GM23338 (cell line): ENCODE measurements around the gene HCLS1. TPM values are rescaled to one million over a fixed set of nuclear protein-coding genes. Genes with fewer than 3 reads are reported as not detected.

Source experiments
- ATAC-seq: fragments of 200-7000 bp; cut with Tn5 transposase; 3 replicates; pipeline ENCODE4 v1.9.1; 2020
- DNase-seq: peaks from one replicate; pipeline ENCODE4 v3.0.0-alpha.2; 2015; ENCODE audit warnings: low spot score
- H2AFZ ChIP-seq: fragments of 200-600 bp; sonication (generic); 2 replicates; pipeline ENCODE4 v1.8.0; 2016; ENCODE audit warnings: antibody characterized with exemption, mild to moderate bottlenecking, moderate library complexity
- H3F3A ChIP-seq: fragments of 200-600 bp; sonication (generic); replicated peaks from 2 replicates; pipeline ENCODE4 v1.8.0; 2017; ENCODE audit warnings: antibody characterized with exemption, mixed run types, low read depth
- H3K27ac ChIP-seq: fragments of 200-600 bp; sonication (generic); 2 replicates; pipeline ENCODE4 v1.6.1; 2016; ENCODE audit warnings: low read depth
- H3K27me3 ChIP-seq: fragments of 200-600 bp; sonication (generic); 2 replicates; pipeline ENCODE4 v1.8.0; 2016; ENCODE audit warnings: mild to moderate bottlenecking, mixed run types, moderate library complexity; ENCODE audit not compliant: insufficient read depth
- H3K36me3 ChIP-seq: fragments of 200-600 bp; sonication (generic); 2 replicates; pipeline ENCODE4 v1.8.0; 2016; ENCODE audit warnings: mild to moderate bottlenecking; ENCODE audit not compliant: insufficient read depth
- H3K4me1 ChIP-seq: fragments of 200-600 bp; sonication (generic); 2 replicates; pipeline ENCODE4 v1.8.0; 2016; ENCODE audit warnings: mild to moderate bottlenecking, moderate library complexity; ENCODE audit not compliant: insufficient read depth
- H3K4me2 ChIP-seq: fragments of 200-600 bp; sonication (generic); 2 replicates; pipeline ENCODE4 v1.7.1; 2017; ENCODE audit warnings: mixed run types
- H3K4me3 ChIP-seq: fragments of 200-600 bp; sonication (generic); 2 replicates; pipeline ENCODE4 v1.6.1; 2016; ENCODE audit warnings: mixed run types
- H3K79me2 ChIP-seq: fragments of 200-600 bp; sonication (generic); replicated peaks from 2 replicates; pipeline ENCODE4 v1.8.0; 2017; ENCODE audit warnings: mild to moderate bottlenecking; ENCODE audit not compliant: insufficient read depth
- H3K9me2 ChIP-seq: fragments of 200-600 bp; sonication (generic); 2 replicates; pipeline ENCODE4 v1.8.0; 2017; ENCODE audit not compliant: insufficient read depth
- H4K20me1 ChIP-seq: fragments of 200-600 bp; sonication (generic); replicated peaks from 2 replicates; pipeline ENCODE4 v1.8.0; 2017; ENCODE audit warnings: mild to moderate bottlenecking; ENCODE audit not compliant: insufficient read depth
- H3K27ac Mint-ChIP-seq: 2 replicates; pipeline ENCODE4 v1.8.0; 2020; ENCODE audit warnings: inconsistent platforms, mild to moderate bottlenecking, moderate library complexity, mixed read lengths
- H3K27me3 Mint-ChIP-seq: 3 replicates; pipeline ENCODE4 v1.8.0; 2022; ENCODE audit warnings: low read depth, mild to moderate bottlenecking, moderate library complexity, mixed read lengths, inconsistent platforms; ENCODE audit not compliant: insufficient read depth, poor library complexity
- H3K36me3 Mint-ChIP-seq: 3 replicates; pipeline ENCODE4 v1.8.0; 2021; ENCODE audit warnings: low read depth, mild to moderate bottlenecking, inconsistent platforms, moderate library complexity, mixed read lengths
- H3K4me1 Mint-ChIP-seq: 3 replicates; pipeline ENCODE4 v1.8.0; 2020; ENCODE audit warnings: mild to moderate bottlenecking, inconsistent platforms, mixed read lengths
- H3K4me3 Mint-ChIP-seq: 3 replicates; pipeline ENCODE4 v1.8.0; 2021; ENCODE audit warnings: moderate library complexity, mild to moderate bottlenecking, inconsistent platforms, mixed read lengths
- H3K9me3 Mint-ChIP-seq: 3 replicates; pipeline ENCODE4 v1.8.0; 2020; ENCODE audit warnings: moderate library complexity, mild to moderate bottlenecking, inconsistent platforms, mixed read lengths
- CREB1 ChIP-seq: fragments of 250-450 bp; sonication (Bioruptor Pico); IDR thresholded peaks from 2 replicates; pipeline ENCODE4 v1.5.0; 2020; ENCODE audit warnings: low read depth, mild to moderate bottlenecking, moderate library complexity
- CTCF ChIP-seq, 2 experiments: fragments of 200-600 bp in 1 of 2; sonication (generic) in 1 of 2; conservative IDR thresholded peaks; 2 replicates each; pipeline versions ENCODE4 v1.5.1 to v1.6.1; 2016 to 2017; ENCODE audit warnings: antibody characterized with exemption in 2 of 2, low read depth in 2 of 2, mild to moderate bottlenecking in 2 of 2, moderate library complexity in 1 of 2
- EZH2 ChIP-seq: fragments of 200-600 bp; sonication (generic); IDR thresholded peaks from one replicate; pipeline ENCODE4 v1.8.0; 2017; ENCODE audit warnings: antibody characterized with exemption, mild to moderate bottlenecking, low read depth; ENCODE audit not compliant: unreplicated experiment
- EZH2phosphoT487 ChIP-seq: fragments of 200-600 bp; sonication (generic); IDR thresholded peaks from one replicate; pipeline ENCODE4 v1.8.1; 2018; ENCODE audit warnings: antibody characterized with exemption; ENCODE audit not compliant: unreplicated experiment
- JUNB ChIP-seq: IDR thresholded peaks from one replicate; pipeline ENCODE4 v1.6.1; 2016; ENCODE audit warnings: antibody characterized with exemption; ENCODE audit not compliant: unreplicated experiment
- POLR2AphosphoS5 ChIP-seq: IDR thresholded peaks from 2 replicates; pipeline ENCODE4 v1.6.1; 2016; ENCODE audit warnings: antibody characterized with exemption, low read depth
- STAT1 ChIP-seq: IDR thresholded peaks from one replicate; pipeline ENCODE4 v1.6.1; 2016; ENCODE audit warnings: antibody characterized with exemption; ENCODE audit not compliant: unreplicated experiment
- ZNF114 ChIP-seq: fragments of 250-450 bp; sonication (Bioruptor Pico); IDR thresholded peaks from 2 replicates; pipeline ENCODE4 v1.5.0; 2020; ENCODE audit warnings: mild to moderate bottlenecking, moderate library complexity
- ZNF331 ChIP-seq: fragments of 250-450 bp; sonication (Bioruptor Pico); IDR thresholded peaks from 2 replicates; pipeline ENCODE4 v1.5.0; 2020; ENCODE audit warnings: low read depth, mild to moderate bottlenecking, moderate library complexity
- polyA plus RNA-seq: library from polyadenylated mRNA; unstranded; fragments of >200 nt; fragmentation: Nextera tagmentation; extraction: Ambion mirVana; gene quantifications from 2 replicates; pipeline ENCODE4 v1.2.1, GENCODE V29; 2016
- total RNA-seq: library from RNA; depleted of rRNA; stranded (reverse); fragments of >200 nt; shearing (Covaris generic); gene quantifications from 2 replicates; pipeline ENCODE4 v1.2.3, GENCODE V29; 2014
- TF ChIP-seq, protein P1 (sequence below): IDR thresholded peaks from one replicate; pipeline ENCODE4 v1.6.1; 2018; ENCODE audit warnings: antibody characterized with exemption; ENCODE audit not compliant: unreplicated experiment
- TF ChIP-seq, protein P2 (sequence below): IDR thresholded peaks from 2 replicates; pipeline ENCODE4 v1.6.1; 2016; ENCODE audit warnings: antibody characterized with exemption

Gene HCLS1
- total and polyA plus RNA-seq, 2 experiments from 2014 or later: 0.66 to 1.1 TPM

- TF ChIP-seq, protein P1, sequence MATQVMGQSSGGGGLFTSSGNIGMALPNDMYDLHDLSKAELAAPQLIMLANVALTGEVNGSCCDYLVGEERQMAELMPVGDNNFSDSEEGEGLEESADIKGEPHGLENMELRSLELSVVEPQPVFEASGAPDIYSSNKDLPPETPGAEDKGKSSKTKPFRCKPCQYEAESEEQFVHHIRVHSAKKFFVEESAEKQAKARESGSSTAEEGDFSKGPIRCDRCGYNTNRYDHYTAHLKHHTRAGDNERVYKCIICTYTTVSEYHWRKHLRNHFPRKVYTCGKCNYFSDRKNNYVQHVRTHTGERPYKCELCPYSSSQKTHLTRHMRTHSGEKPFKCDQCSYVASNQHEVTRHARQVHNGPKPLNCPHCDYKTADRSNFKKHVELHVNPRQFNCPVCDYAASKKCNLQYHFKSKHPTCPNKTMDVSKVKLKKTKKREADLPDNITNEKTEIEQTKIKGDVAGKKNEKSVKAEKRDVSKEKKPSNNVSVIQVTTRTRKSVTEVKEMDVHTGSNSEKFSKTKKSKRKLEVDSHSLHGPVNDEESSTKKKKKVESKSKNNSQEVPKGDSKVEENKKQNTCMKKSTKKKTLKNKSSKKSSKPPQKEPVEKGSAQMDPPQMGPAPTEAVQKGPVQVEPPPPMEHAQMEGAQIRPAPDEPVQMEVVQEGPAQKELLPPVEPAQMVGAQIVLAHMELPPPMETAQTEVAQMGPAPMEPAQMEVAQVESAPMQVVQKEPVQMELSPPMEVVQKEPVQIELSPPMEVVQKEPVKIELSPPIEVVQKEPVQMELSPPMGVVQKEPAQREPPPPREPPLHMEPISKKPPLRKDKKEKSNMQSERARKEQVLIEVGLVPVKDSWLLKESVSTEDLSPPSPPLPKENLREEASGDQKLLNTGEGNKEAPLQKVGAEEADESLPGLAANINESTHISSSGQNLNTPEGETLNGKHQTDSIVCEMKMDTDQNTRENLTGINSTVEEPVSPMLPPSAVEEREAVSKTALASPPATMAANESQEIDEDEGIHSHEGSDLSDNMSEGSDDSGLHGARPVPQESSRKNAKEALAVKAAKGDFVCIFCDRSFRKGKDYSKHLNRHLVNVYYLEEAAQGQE: no peak
- no peak for TF ChIP-seq ZNF114 (CRISPR knock-in tag)
- no peak for TF ChIP-seq JUNB
- no peak for TF ChIP-seq ZNF331 (CRISPR knock-in tag)
- TF ChIP-seq POLR2AphosphoS5: no peak
- no peak for TF ChIP-seq CTCF (conservative IDR thresholded peaks at IDR 0.05; ENCODE audit: low read depth in 2 of 2)
- no peak for TF ChIP-seq CREB1 (CRISPR knock-in tag)
Observed at GRCh38 chr3:121659586-121659985, 1.1 kb downstream of the HCLS1 start (continued).

DNA sequence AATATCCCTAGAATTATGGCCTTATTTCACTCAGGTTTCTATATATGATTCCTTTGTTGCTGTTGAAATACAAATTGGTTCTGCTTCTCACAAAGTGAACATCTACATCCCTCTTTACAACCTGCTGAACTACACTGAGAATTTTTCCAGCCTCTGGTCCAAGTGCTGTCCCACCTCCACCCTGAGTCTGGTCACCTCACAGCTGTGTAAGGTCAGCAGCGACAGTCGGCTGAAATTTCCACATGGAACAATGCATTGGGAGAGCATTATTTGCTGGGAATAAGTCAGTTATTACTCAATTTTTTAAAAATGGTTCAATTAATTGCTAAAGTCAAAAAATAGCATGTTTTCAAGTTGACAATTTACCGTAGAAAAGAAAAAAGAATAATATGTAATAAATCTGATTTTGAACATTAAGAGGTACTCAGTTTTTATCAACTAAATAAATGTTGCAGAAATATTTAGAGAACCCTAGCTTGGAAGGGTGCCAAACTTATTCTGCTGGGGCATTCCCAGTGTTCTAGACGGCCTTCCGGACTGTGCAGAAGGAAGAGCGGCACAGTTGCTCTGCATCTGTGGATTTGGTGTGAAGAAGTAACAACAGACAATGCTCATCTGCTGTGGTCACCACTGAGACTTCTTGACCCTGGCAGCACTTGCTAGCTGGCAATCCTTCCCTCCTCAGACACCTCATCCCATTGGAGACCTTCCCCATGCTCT is 1.8 kb downstream of the HCLS1 start:
- Mint-ChIP-seq H3K36me3 (peaks cover 3% of the 10 kb centered on the region; the same call in 2 of the 3 replicates), H3K4me1 (peaks cover 21% of the 10 kb centered on the region), H3K4me3 (no peak overlapping the region), H3K27me3 (peaks cover 5% of the 10 kb centered on the region), H3K27ac (no peak overlapping the region), H3K9me3 (no peaks in the 10 kb centered on the region; the same call in 2 of the 3 replicates)
- no peaks in the 10 kb centered on the region; the same call in 1 of the 2 replicates for H3K36me3 ChIP-seq
- H3K4me2 ChIP-seq: no peak overlapping the region
- DNase-seq (no peak), ATAC-seq (no peak)
- H2AFZ ChIP-seq: no peak overlapping the region
- no peak overlapping the region for H3K4me3 ChIP-seq
- H3K4me1 ChIP-seq: peaks cover 8% of the 10 kb centered on the region; the same call in 1 of the 2 replicates
- no peak overlapping the region for H3K27ac ChIP-seq
- H3K27me3 ChIP-seq: no peaks in the 10 kb centered on the region
- H3K79me2 ChIP-seq: no peaks in the 10 kb centered on the region
- no peaks in the 10 kb centered on the region for H3F3A ChIP-seq
- no peaks in the 10 kb centered on the region for H4K20me1 ChIP-seq
- peaks cover 9% of the 10 kb centered on the region; the same call in 1 of the 2 replicates for H3K9me2 ChIP-seq
- no peak for TF ChIP-seq CTCF (conservative IDR thresholded peaks at IDR 0.05; ENCODE audit: low read depth in 2 of 2)
- no peak for TF ChIP-seq EZH2phosphoT487
- TF ChIP-seq JUNB: no peak
- TF ChIP-seq STAT1: no peak
- TF ChIP-seq ZNF331 (CRISPR knock-in tag): no peak
- TF ChIP-seq EZH2: no peak
- TF ChIP-seq, protein P2, sequence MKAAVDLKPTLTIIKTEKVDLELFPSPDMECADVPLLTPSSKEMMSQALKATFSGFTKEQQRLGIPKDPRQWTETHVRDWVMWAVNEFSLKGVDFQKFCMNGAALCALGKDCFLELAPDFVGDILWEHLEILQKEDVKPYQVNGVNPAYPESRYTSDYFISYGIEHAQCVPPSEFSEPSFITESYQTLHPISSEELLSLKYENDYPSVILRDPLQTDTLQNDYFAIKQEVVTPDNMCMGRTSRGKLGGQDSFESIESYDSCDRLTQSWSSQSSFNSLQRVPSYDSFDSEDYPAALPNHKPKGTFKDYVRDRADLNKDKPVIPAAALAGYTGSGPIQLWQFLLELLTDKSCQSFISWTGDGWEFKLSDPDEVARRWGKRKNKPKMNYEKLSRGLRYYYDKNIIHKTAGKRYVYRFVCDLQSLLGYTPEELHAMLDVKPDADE: no peak
- TF ChIP-seq, protein P1: no peak
- no peak for TF ChIP-seq ZNF114 (CRISPR knock-in tag)
- no peak for TF ChIP-seq POLR2AphosphoS5
